Measurements from ENCODE around the gene VAV1. TPM values are rescaled to one million over a fixed set of nuclear protein-coding genes. Genes with fewer than 3 reads are reported as not detected.

VAV1 gene
- total RNA-seq (2021) (7.5 and 8.2 TPM in 2 replicates), Bru-seq, nascent RNA (percentile 37 among the genes with signal in this experiment), BruChase-seq, experiment 1, labeled RNA remaining after a 2-hour chase (percentile 38 among the genes with signal in this experiment), BruChase-seq, experiment 2, labeled RNA remaining after a 6-hour chase (percentile 40 among the genes with signal in this experiment)
- long read RNA-seq, partial matches to known transcripts: 17 of 19 reads
- long read RNA-seq, other reads (novel, unspliced or antisense): 2 of 19 reads

GRCh38 chr19:6772028-6772865 is at the start of gene VAV1:
VAV1 (plus strand) TSS chr19:6772708; CDS start chr19:6772808, 100 bp downstream.
- H3K9me2 ChIP-seq (ENCODE audit: insufficient read depth): no peaks in the 10 kb centered on the region
- POLR2A ChIA-PET (ENCODE audit: unreplicated experiment): no interaction called here
- H2AFZ ChIP-seq: no peak within 1 kb of the TSS
- BruUV-seq (replicated peaks): no TSS peak
- H3K27ac ChIP-seq: no peak within 1 kb of the TSS
- CTCF ChIA-PET: interaction anchor here (0.7 kb wide), 1 partner anchor 28 kb away, joined by 3 read pairs; no protein-coding TSS in a partner anchor
- H3K79me2 ChIP-seq (ENCODE audit: low read depth): no peaks in the 10 kb centered on the region
- no peaks in the 10 kb centered on the region for H3K4me1 ChIP-seq (replicated peaks; ENCODE audit: insufficient read depth)
- no peaks in the 10 kb centered on the region for H3K9me3 ChIP-seq (ENCODE audit: insufficient read depth, low read depth)
- no peak within 1 kb of the TSS for H3K4me2 ChIP-seq
- H3K36me3 ChIP-seq (ENCODE audit: low read depth): no peaks in the 10 kb centered on the region
- H3K27me3 ChIP-seq (ENCODE audit: insufficient read depth, low read depth): no peaks in the 10 kb centered on the region
- no peak within 1 kb of the TSS for H3K4me3 ChIP-seq
- intact Hi-C loops (cut with micrococcal nuclease; ENCODE audit: unreplicated experiment): no loop called here
- no peaks in the 10 kb centered on the region for H4K20me1 ChIP-seq (ENCODE audit: insufficient read depth)
- H3F3A ChIP-seq (ENCODE audit: insufficient read depth, low read depth): peaks cover 12% of the 10 kb centered on the region; the same call in 1 of the 2 replicates
- no peak for DNase-seq
- no peak for TF ChIP-seq EZH2 (IDR thresholded peaks at IDR 0.05; ENCODE audit: low read depth)
- TF ChIP-seq, protein P1, sequence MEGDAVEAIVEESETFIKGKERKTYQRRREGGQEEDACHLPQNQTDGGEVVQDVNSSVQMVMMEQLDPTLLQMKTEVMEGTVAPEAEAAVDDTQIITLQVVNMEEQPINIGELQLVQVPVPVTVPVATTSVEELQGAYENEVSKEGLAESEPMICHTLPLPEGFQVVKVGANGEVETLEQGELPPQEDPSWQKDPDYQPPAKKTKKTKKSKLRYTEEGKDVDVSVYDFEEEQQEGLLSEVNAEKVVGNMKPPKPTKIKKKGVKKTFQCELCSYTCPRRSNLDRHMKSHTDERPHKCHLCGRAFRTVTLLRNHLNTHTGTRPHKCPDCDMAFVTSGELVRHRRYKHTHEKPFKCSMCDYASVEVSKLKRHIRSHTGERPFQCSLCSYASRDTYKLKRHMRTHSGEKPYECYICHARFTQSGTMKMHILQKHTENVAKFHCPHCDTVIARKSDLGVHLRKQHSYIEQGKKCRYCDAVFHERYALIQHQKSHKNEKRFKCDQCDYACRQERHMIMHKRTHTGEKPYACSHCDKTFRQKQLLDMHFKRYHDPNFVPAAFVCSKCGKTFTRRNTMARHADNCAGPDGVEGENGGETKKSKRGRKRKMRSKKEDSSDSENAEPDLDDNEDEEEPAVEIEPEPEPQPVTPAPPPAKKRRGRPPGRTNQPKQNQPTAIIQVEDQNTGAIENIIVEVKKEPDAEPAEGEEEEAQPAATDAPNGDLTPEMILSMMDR (conservative IDR thresholded peaks at IDR 0.05): no peak

DNA sequence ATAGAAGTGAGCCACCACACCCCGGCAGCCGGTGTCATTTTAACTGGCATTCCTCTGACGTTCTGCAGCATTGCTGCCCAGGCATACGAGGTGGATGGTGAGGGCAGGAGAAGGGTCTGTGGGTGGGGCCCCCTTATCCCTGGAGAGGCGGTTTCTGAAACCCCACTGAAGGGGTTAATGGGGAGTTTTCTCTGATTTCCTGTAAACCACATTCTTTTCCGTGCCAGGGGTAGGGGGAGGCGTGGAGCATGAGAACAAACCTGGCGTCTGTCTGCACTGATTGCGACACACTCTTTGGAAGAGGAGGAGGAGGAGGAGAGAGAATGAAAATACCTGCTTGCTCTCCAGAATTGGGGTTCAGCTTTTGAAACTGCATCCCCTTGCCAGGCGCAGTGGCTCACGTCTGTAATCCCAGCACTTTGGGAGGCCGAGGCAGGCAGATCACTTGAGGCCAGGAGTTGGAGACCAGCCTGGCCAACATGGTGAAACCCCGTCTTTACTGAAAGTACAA is 49.3 kb upstream of the VAV1 start:
- ChIA-PET POLR2A (ENCODE audit: unreplicated experiment) (no interaction called here), CTCF (no interaction called here)
- H4K20me1 ChIP-seq (ENCODE audit: insufficient read depth): no peaks in the 10 kb centered on the region
- H3K9me3 ChIP-seq (ENCODE audit: insufficient read depth, low read depth): no peaks in the 10 kb centered on the region
- H2AFZ ChIP-seq: no peak overlapping the region
- intact Hi-C loops (cut with micrococcal nuclease; ENCODE audit: unreplicated experiment): no loop called here
- peaks cover 47% of the 10 kb centered on the region for H3K4me1 ChIP-seq (replicated peaks; ENCODE audit: insufficient read depth)
- H3F3A ChIP-seq (ENCODE audit: insufficient read depth, low read depth): peaks cover 26% of the 10 kb centered on the region
- peak overlapping the region; percentile 68 for H3K27ac ChIP-seq
- no peak overlapping the region for H3K4me3 ChIP-seq
- peaks cover 15% of the 10 kb centered on the region for H3K79me2 ChIP-seq (ENCODE audit: low read depth)
- TSS peak; percentile 24 for BruUV-seq (replicated peaks)
- H3K36me3 ChIP-seq (ENCODE audit: low read depth): no peaks in the 10 kb centered on the region
- H3K27me3 ChIP-seq (ENCODE audit: insufficient read depth, low read depth): no peaks in the 10 kb centered on the region
- no peak for TF ChIP-seq EZH2 (IDR thresholded peaks at IDR 0.05; ENCODE audit: low read depth)
- TF ChIP-seq, protein P1 (conservative IDR thresholded peaks at IDR 0.05): no peak
- DNase-seq: peak; percentile 65 to 70
- H3K4me2 ChIP-seq: peak overlapping the region; percentile 60
- H3K9me2 ChIP-seq (ENCODE audit: insufficient read depth): no peaks in the 10 kb centered on the region

DNA sequence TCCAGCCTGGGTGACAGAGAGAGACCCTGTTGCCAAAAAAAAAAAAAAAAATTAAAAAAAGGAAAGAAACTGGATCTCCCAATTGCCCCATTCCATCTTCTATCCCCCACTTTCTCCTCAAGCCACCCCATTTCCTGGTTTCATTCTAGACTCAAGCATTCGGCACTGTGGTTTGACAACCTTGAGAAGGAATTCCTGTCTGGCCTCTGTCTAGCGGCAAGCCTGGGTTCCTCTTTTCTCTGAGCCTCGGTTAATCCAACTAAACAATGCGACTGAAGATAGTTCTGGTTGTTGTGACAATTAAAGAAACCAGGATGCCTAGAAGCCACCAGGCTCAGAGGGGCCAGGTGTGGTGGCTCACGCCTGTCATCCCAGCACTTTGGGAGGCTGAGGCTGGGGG is 48.8 kb upstream of the VAV1 start:
- H3K4me3 ChIP-seq: no peak overlapping the region
- intact Hi-C loops (cut with micrococcal nuclease; ENCODE audit: unreplicated experiment): no loop called here
- H3K9me3 ChIP-seq (ENCODE audit: insufficient read depth, low read depth): no peaks in the 10 kb centered on the region
- H3K36me3 ChIP-seq (ENCODE audit: low read depth): no peaks in the 10 kb centered on the region
- TF ChIP-seq, protein P1 (conservative IDR thresholded peaks at IDR 0.05): no peak
- TF ChIP-seq EZH2 (IDR thresholded peaks at IDR 0.05; ENCODE audit: low read depth): no peak
- POLR2A ChIA-PET (ENCODE audit: unreplicated experiment): no interaction called here
- peak in 1 of 2 experiments; percentile 44 for DNase-seq
- H3K27ac ChIP-seq: peak overlapping the region; percentile 68
- no peaks in the 10 kb centered on the region for H4K20me1 ChIP-seq (ENCODE audit: insufficient read depth)
- H3K27me3 ChIP-seq (ENCODE audit: insufficient read depth, low read depth): no peaks in the 10 kb centered on the region
- no peak overlapping the region for H2AFZ ChIP-seq
- peaks cover 26% of the 10 kb centered on the region for H3F3A ChIP-seq (ENCODE audit: insufficient read depth, low read depth)
- H3K9me2 ChIP-seq (ENCODE audit: insufficient read depth): no peaks in the 10 kb centered on the region
- H3K4me2 ChIP-seq: peak overlapping the region; percentile 60; the same call in 1 of the 2 replicates
- peaks cover 15% of the 10 kb centered on the region for H3K79me2 ChIP-seq (ENCODE audit: low read depth)
- CTCF ChIA-PET: no interaction called here
- BruUV-seq (replicated peaks): no TSS peak
- H3K4me1 ChIP-seq (replicated peaks; ENCODE audit: insufficient read depth): peaks cover 47% of the 10 kb centered on the region
